Ovary (tissue), 3 donors: Measurements from ENCODE around the gene XIRP2.

ENCODE experiments used
- CTCF ChIP-seq, 3 donors: fragments of 450-650 bp in 2 of 3; fragments of 200-600 bp in 1 of 3; IDR thresholded peaks; one replicate each; pipeline versions ENCODE4 v1.5.1 to v1.8.0; 2016 to 2022; ENCODE audit warnings: antibody characterized with exemption in 3 of 3, mild to moderate bottlenecking in 1 of 3
- EP300 ChIP-seq: sonication (generic); formaldehyde crosslinking; IDR thresholded peaks from one replicate; pipeline ENCODE4 v1.6.1; 2017; ENCODE audit warnings: antibody characterized with exemption
- POLR2A ChIP-seq: fragments of 450-650 bp; IDR thresholded peaks from one replicate; pipeline ENCODE4 v1.6.1; 2017; ENCODE audit warnings: antibody characterized with exemption, mild to moderate bottlenecking, moderate library complexity
- donor health status: DM: no; HTN: no; CAD: no.

- TF ChIP-seq CTCF (IDR thresholded peaks at IDR 0.05), result no peak
- TF ChIP-seq EP300, result no peak
- no peak for TF ChIP-seq POLR2A
These were observed 161.4 kb downstream of the XIRP2 start for GRCh38 chr2:167049659-167050058.
